ENCODE measurements around the gene EHD4.

Gene EHD4

GRCh38 chr15:41868321-41868720, 104.0 kb downstream of the EHD4 start:
- no peaks in the 10 kb centered on the region for H3K36me3 Mint-ChIP-seq (ENCODE audit: low read depth)
- peaks cover 25% of the 10 kb centered on the region for H3K4me1 Mint-ChIP-seq (ENCODE audit: low read depth)
- no peak for DNase-seq
- H3K27me3 Mint-ChIP-seq = no peaks in the 10 kb centered on the region
- no peaks in the 10 kb centered on the region for H3K9me3 Mint-ChIP-seq
- no peak overlapping the region for H3K4me3 Mint-ChIP-seq
- no peak overlapping the region for H3K27ac Mint-ChIP-seq

DNA sequence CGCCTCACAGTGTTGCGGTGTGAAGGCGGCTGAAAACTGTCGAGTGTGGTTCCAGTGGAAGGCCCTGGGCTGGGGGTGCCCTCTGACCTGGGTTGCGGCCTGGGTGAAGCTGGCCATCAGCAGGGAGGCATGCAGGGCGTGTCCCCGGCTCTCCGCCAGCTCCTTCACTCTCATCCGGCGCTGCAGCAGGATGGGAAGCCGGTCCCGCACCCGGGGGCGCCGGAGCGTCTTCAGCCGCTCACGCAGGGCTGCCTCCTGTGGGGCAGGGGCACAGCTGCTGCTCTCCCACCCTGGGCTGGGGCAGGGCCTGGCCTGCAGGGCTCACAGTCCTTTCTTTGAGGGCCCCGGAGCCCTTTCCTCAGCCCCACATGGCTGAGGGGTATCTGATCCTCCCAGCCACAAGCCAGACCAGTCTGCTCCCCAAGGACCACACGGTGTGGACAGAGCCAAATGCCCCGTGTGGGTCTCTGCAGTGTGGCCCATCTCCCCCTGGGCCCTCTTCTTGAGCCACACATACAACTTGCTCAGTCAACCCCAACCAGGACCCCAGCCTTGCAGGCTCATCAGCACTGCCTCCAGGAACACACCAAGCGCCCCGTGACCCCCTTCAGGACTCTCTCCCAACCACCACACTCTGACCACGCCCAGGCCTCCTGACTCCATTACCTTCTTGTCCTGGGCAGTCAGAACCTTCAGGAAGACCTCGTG, 105.3 kb downstream of the EHD4 start:
- Mint-ChIP-seq H3K27ac (no peak overlapping the region), H3K9me3 (no peaks in the 10 kb centered on the region), H3K36me3 (ENCODE audit: low read depth) (no peaks in the 10 kb centered on the region)

DNA sequence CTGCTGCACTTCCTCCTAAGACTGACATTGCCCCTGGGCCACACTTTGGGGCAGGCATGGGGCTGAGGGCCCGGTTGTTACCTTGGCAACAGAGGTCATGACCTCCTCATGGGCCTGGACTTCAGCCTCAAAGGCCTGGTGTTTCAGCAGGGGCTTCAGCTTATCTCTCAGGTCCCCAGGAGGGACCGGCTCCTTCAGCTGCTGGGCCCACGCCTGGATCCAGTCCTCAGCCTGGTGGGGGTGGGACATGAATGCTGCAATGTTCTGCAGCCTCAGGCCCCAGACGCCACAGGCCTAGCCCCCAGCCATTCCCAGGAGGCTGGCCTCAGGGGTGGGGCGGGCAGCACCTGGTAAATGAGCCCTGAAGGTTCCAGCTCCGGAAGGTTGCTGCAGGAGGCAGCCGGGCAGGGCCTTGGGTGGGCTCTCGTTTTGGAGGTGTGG, 106.1 kb downstream of the EHD4 start:
- Mint-ChIP-seq H3K27ac (no peak overlapping the region), H3K9me3 (no peaks in the 10 kb centered on the region), H3K4me1 (ENCODE audit: low read depth) (peaks cover 19% of the 10 kb centered on the region), H3K36me3 (ENCODE audit: low read depth) (no peaks in the 10 kb centered on the region), H3K4me3 (no peak overlapping the region), H3K27me3 (no peaks in the 10 kb centered on the region)
- DNase-seq = no peak

More for the DNA sequence above, 105.3 kb downstream of the EHD4 start:
- Mint-ChIP-seq H3K4me1 (ENCODE audit: low read depth) (peaks cover 23% of the 10 kb centered on the region), H3K4me3 (no peak overlapping the region), H3K27me3 (no peaks in the 10 kb centered on the region)
- DNase-seq = no peak

GRCh38 chr15:41865490-41866055, 106.8 kb downstream of the EHD4 start:
- no peak for DNase-seq
- no peaks in the 10 kb centered on the region for H3K27me3 Mint-ChIP-seq
- H3K4me3 Mint-ChIP-seq = no peak overlapping the region
- H3K36me3 Mint-ChIP-seq (ENCODE audit: low read depth) = no peaks in the 10 kb centered on the region
- H3K4me1 Mint-ChIP-seq (ENCODE audit: low read depth) = peaks cover 12% of the 10 kb centered on the region
- H3K27ac Mint-ChIP-seq = no peak overlapping the region
- H3K9me3 Mint-ChIP-seq = no peaks in the 10 kb centered on the region

- H3K9me3 Mint-ChIP-seq = no peaks in the 10 kb centered on the region
- no peak overlapping the region for H3K27ac Mint-ChIP-seq
- DNase-seq = no peak
- H3K27me3 Mint-ChIP-seq = no peaks in the 10 kb centered on the region
- peaks cover 9% of the 10 kb centered on the region for H3K4me1 Mint-ChIP-seq (ENCODE audit: low read depth)
- H3K4me3 Mint-ChIP-seq = no peak overlapping the region
- no peaks in the 10 kb centered on the region for H3K36me3 Mint-ChIP-seq (ENCODE audit: low read depth)
Observed at GRCh38 chr15:41862515-41863116, 109.7 kb downstream of the EHD4 start.

- no peaks in the 10 kb centered on the region for H3K36me3 Mint-ChIP-seq (ENCODE audit: low read depth)
- no peaks in the 10 kb centered on the region for H3K9me3 Mint-ChIP-seq
- DNase-seq = no peak
- H3K4me3 Mint-ChIP-seq = no peak overlapping the region
- H3K27me3 Mint-ChIP-seq = no peaks in the 10 kb centered on the region
- H3K27ac Mint-ChIP-seq = no peak overlapping the region
- peaks cover 9% of the 10 kb centered on the region for H3K4me1 Mint-ChIP-seq (ENCODE audit: low read depth)
Observed at GRCh38 chr15:41861736-41862356, 110.5 kb downstream of the EHD4 start.

DNA sequence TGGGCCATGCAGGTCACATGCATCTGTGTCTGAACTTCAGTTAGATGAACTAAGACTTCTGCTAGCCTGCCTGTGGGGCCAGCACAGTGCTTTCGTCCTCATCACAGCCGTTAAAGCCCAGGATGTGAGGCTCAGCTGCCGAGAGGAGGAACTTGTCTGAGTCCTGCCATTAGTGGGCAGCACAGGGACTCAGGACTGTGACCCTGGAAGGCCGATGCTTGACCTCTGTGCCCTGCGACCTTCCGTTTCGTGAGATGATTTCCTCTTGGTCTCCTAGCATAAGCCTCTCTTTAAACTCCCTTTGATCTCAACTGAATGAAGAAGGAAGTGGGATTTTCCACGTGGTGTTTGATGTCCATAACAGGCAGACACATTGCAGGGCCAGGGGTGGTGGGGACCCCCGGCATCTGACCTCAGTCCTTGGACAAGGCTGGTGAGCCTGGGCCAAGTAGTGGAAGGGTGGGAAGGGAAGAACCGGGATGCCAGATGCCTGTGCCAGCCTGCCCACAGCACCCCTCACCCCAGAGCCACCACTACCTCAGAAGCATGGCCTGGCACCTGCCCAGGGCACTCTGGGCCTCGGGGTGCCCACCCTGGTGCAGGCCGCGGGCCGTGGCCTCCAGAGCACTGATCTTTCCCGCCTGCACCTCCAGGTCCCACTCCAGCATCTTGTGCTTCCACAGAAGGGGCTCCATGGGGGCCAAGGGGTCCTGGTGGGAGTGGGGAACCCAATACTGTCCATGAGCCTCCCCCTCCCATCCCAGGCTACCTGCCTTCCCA, 112.1 kb downstream of the EHD4 start:
- H3K4me1 Mint-ChIP-seq (ENCODE audit: low read depth) = peaks cover 9% of the 10 kb centered on the region

DNA sequence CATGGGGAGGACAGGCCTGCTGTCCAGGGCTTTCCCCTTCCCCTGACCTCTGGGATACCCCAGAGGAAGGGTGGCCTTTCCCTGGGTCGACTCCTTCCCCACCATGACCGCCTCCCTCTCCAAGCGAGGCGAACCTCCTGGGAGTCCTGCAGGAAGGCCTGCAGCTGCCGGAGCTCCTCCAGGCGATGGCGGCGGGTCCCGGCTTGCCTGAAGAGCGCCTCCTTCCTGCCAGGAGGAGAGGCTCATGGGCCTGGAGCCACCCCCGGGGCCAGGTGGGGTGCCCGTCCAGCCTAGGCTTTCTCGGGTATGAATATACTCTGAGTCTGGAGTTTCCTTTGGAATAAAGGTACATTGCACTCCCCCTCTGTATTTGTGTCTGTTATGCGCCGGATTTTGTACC, 113.6 kb downstream of the EHD4 start:
- no peak for DNase-seq
- H3K36me3 Mint-ChIP-seq (ENCODE audit: low read depth) = no peaks in the 10 kb centered on the region
- no peak overlapping the region for H3K4me3 Mint-ChIP-seq
- H3K4me1 Mint-ChIP-seq (ENCODE audit: low read depth) = peaks cover 9% of the 10 kb centered on the region
- no peaks in the 10 kb centered on the region for H3K27me3 Mint-ChIP-seq
- H3K9me3 Mint-ChIP-seq = no peaks in the 10 kb centered on the region
- no peak overlapping the region for H3K27ac Mint-ChIP-seq

More for the DNA sequence above, 112.1 kb downstream of the EHD4 start:
- no peak overlapping the region for H3K4me3 Mint-ChIP-seq
- no peak overlapping the region for H3K27ac Mint-ChIP-seq
- DNase-seq = no peak
- H3K36me3 Mint-ChIP-seq (ENCODE audit: low read depth) = no peaks in the 10 kb centered on the region
- H3K9me3 Mint-ChIP-seq = no peaks in the 10 kb centered on the region
- H3K27me3 Mint-ChIP-seq = no peaks in the 10 kb centered on the region

- Mint-ChIP-seq H3K36me3 (ENCODE audit: low read depth) (no peaks in the 10 kb centered on the region), H3K4me1 (ENCODE audit: low read depth) (peaks cover 5% of the 10 kb centered on the region), H3K4me3 (no peak overlapping the region), H3K9me3 (no peaks in the 10 kb centered on the region), H3K27me3 (no peaks in the 10 kb centered on the region), H3K27ac (no peak overlapping the region)
- DNase-seq = no peak
Observed at GRCh38 chr15:41857316-41857715, 115.0 kb downstream of the EHD4 start.

GRCh38 chr15:41856716-41857115, 115.6 kb downstream of the EHD4 start:
- no peaks in the 10 kb centered on the region for H3K36me3 Mint-ChIP-seq (ENCODE audit: low read depth)
- no peak overlapping the region for H3K27ac Mint-ChIP-seq
- no peak overlapping the region for H3K4me3 Mint-ChIP-seq
- DNase-seq = no peak
- H3K27me3 Mint-ChIP-seq = no peaks in the 10 kb centered on the region
- no peaks in the 10 kb centered on the region for H3K9me3 Mint-ChIP-seq
- H3K4me1 Mint-ChIP-seq (ENCODE audit: low read depth) = peaks cover 5% of the 10 kb centered on the region

- H3K4me1 Mint-ChIP-seq (ENCODE audit: low read depth) = peaks cover 5% of the 10 kb centered on the region
- H3K36me3 Mint-ChIP-seq (ENCODE audit: low read depth) = no peaks in the 10 kb centered on the region
- H3K4me3 Mint-ChIP-seq = no peak overlapping the region
- no peaks in the 10 kb centered on the region for H3K27me3 Mint-ChIP-seq
- no peaks in the 10 kb centered on the region for H3K9me3 Mint-ChIP-seq
- H3K27ac Mint-ChIP-seq = no peak overlapping the region
- no peak for DNase-seq
Observed at GRCh38 chr15:41856262-41856661, 116.1 kb downstream of the EHD4 start.

DNA sequence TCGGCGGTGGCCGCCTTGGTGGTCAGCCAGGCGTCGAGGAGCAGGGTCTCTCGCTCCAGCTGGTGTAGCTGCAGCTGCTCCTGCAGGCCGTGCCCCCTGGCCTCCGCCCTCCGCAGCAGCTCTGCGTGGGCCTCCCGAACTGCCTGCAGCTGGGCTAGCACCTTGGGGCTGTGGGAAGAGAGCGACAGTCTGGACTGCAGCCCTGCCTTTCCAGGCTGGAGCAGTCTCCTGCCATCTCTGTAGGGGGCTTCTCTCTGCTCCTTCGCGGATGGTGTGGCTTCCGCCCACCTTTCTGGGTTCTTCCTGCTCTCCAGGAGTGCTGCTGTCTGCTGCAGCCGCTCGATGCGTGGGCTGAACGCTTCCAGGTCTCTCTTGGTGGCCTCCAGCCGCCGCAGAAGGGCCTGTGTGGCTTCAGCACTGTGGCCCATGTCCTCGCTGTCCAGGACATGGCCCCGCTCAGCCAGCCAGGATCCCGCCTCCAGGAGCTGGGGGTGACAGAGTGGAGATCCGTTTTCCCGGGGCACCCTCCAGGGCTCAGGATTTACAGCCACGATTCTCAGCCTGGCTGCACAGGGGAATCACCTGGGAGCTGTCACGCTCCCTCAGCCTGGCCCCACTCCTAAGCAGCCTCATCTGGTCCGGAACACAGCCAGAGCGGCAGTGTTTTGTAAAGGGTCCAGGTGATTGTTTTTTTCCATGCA, 116.9 kb downstream of the EHD4 start:
- Mint-ChIP-seq H3K4me1 (ENCODE audit: low read depth) (peaks cover 5% of the 10 kb centered on the region), H3K27me3 (no peaks in the 10 kb centered on the region), H3K27ac (no peak overlapping the region), H3K36me3 (ENCODE audit: low read depth) (no peaks in the 10 kb centered on the region), H3K4me3 (no peak overlapping the region), H3K9me3 (no peaks in the 10 kb centered on the region)
- no peak for DNase-seq

DNA sequence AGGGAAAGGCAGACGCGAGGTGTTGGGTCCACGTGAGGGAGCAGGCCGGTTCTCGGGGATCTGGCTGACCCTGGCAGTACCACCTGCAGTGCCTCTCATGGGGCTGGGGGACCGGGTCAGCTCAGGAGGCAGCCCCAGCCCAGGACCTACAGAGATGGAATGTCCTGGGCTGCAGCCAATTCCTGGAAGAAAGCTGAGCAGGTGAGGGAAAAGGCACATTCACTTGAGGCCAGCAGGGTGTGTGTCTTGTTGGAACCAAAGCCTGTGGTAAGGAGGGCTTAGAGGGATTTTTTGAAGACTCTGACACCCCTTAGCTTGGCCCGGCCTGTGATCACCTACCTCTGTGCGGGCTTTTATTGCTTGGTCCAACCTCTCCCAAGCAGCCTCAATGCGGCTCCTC, 117.9 kb downstream of the EHD4 start:
- H3K27ac Mint-ChIP-seq = no peak overlapping the region
- DNase-seq = no peak
- H3K4me1 Mint-ChIP-seq (ENCODE audit: low read depth) = no peaks in the 10 kb centered on the region
- H3K36me3 Mint-ChIP-seq (ENCODE audit: low read depth) = no peaks in the 10 kb centered on the region
- H3K4me3 Mint-ChIP-seq = no peak overlapping the region
- no peaks in the 10 kb centered on the region for H3K9me3 Mint-ChIP-seq
- H3K27me3 Mint-ChIP-seq = no peaks in the 10 kb centered on the region

DNA sequence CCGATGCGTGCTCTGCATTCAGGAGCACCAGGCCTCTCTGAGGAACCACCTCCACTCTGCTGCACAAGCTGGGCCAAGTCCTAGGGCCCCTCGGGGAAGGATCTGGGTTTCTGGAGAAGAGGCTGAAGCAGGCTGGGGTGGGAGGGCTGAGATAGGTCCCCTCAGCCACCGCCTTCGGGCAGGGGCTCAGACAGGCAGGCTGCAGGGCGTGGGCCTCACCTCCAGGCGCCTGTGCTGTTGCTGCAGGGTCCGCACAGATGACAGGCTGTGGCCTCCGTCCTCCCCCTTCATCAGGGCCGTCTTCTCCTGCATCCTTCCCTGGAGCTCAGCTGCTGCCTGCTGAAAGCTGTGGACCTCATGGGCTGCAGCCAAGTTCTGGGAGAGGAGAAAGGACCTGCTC, 118.5 kb downstream of the EHD4 start:
- peaks cover 2% of the 10 kb centered on the region for H3K36me3 Mint-ChIP-seq (ENCODE audit: low read depth)
- no peaks in the 10 kb centered on the region for H3K9me3 Mint-ChIP-seq
- no peak for DNase-seq
- peaks cover 2% of the 10 kb centered on the region for H3K4me1 Mint-ChIP-seq (ENCODE audit: low read depth)
- H3K27me3 Mint-ChIP-seq = no peaks in the 10 kb centered on the region
- H3K27ac Mint-ChIP-seq = no peak overlapping the region
- no peak overlapping the region for H3K4me3 Mint-ChIP-seq

All from activated T-cell treated with anti-CD3 and anti-CD28 coated beads, Interleukin-2, amount 50 U/mL, for 24 hours (primary cell).